GM21367 (cell line): ENCODE measurements around the gene LDLRAD4.

Experiments
- ATAC-seq: cut with Tn5 transposase; IDR thresholded peaks from one replicate; pipeline ENCODE4 v1.9.1; 2021; ENCODE audit not compliant: unreplicated experiment

LDLRAD4 gene

GRCh38 chr18:13422541-13423147 is 204.1 kb downstream of the LDLRAD4 start:
- ATAC-seq, result no peak

GRCh38 chr18:13423352-13423751 is 204.8 kb downstream of the LDLRAD4 start:
- ATAC-seq, result no peak

- ATAC-seq, result no peak
Observed at GRCh38 chr18:13424363-13424762, 205.8 kb downstream of the LDLRAD4 start.

- no peak for ATAC-seq
Observed at GRCh38 chr18:13425357-13426091, 207.0 kb downstream of the LDLRAD4 start.

GRCh38 chr18:13427354-13427753 is 208.8 kb downstream of the LDLRAD4 start:
- no peak for ATAC-seq

GRCh38 chr18:13428319-13428718 is 209.8 kb downstream of the LDLRAD4 start:
- ATAC-seq, result no peak

GRCh38 chr18:13429016-13429415 is 210.5 kb downstream of the LDLRAD4 start:
- ATAC-seq, result no peak

GRCh38 chr18:13429884-13430510 is 211.4 kb downstream of the LDLRAD4 start:
- no peak for ATAC-seq

- no peak for ATAC-seq
Observed at GRCh38 chr18:13430663-13431062, 212.1 kb downstream of the LDLRAD4 start.

- ATAC-seq, result no peak
Observed at GRCh38 chr18:13431886-13432285, 213.3 kb downstream of the LDLRAD4 start.

GRCh38 chr18:13433125-13433524 is 214.6 kb downstream of the LDLRAD4 start:
- no peak for ATAC-seq

- no peak for ATAC-seq
Observed at GRCh38 chr18:13433685-13434084, 215.1 kb downstream of the LDLRAD4 start.

GRCh38 chr18:13434854-13435253 is 216.3 kb downstream of the LDLRAD4 start:
- ATAC-seq, result no peak

- ATAC-seq, result no peak
Observed at GRCh38 chr18:13435586-13436333, 217.2 kb downstream of the LDLRAD4 start.

GRCh38 chr18:13436576-13436975 is 218.0 kb downstream of the LDLRAD4 start:
- no peak for ATAC-seq

GRCh38 chr18:13437034-13437433 is 218.5 kb downstream of the LDLRAD4 start:
- ATAC-seq, result no peak

GRCh38 chr18:13437796-13438506 is 219.4 kb downstream of the LDLRAD4 start:
- ATAC-seq, result no peak

GRCh38 chr18:13438507-13439056 is 220.0 kb downstream of the LDLRAD4 start:
- ATAC-seq, result no peak

GRCh38 chr18:13439461-13439860 is 220.9 kb downstream of the LDLRAD4 start:
- ATAC-seq, result no peak
